Neural crest cell (in vitro differentiated cells): ENCODE results near the gene PIP5K1B. TPM values are rescaled to one million over a fixed set of nuclear protein-coding genes. Genes with fewer than 3 reads are reported as not detected.

Source experiments
- DNase-seq: peaks from one replicate; pipeline ENCODE4 v3.0.0; 2021; ENCODE audit warnings: low read depth, mixed read lengths, low spot score
- H3K27ac Mint-ChIP-seq: one replicate; pipeline ENCODE4 v1.8.0; 2021; ENCODE audit warnings: mild to moderate bottlenecking, mixed read lengths; ENCODE audit not compliant: unreplicated experiment
- H3K27me3 Mint-ChIP-seq: 2 replicates; pipeline ENCODE4 v1.8.0; 2021; ENCODE audit warnings: low read depth, mild to moderate bottlenecking, mixed read lengths
- H3K36me3 Mint-ChIP-seq: 2 replicates; pipeline ENCODE4 v1.8.0; 2021; ENCODE audit warnings: low read depth, mild to moderate bottlenecking, mixed read lengths
- H3K4me1 Mint-ChIP-seq: 2 replicates; pipeline ENCODE4 v1.8.0; 2021; ENCODE audit warnings: mixed read lengths
- H3K4me3 Mint-ChIP-seq: one replicate; pipeline ENCODE4 v1.8.0; 2021; ENCODE audit warnings: mild to moderate bottlenecking, mixed read lengths
- H3K9me3 Mint-ChIP-seq: 2 replicates; pipeline ENCODE4 v1.8.0; 2021; ENCODE audit warnings: mixed read lengths
- CTCF ChIP-seq: fragments of 200-600 bp; sonication (generic); conservative IDR thresholded peaks from 2 replicates; pipeline ENCODE4 v1.5.0; 2021; ENCODE audit warnings: antibody characterized with exemption, mild to moderate bottlenecking
- total RNA-seq: library from RNA; stranded (reverse); gene quantifications from 2 replicates; pipeline ENCODE4 v1.2.1, GENCODE V29; 2021

Gene PIP5K1B
- total RNA-seq, 1 donor from 2014 or later, result 5.9 TPM

DNA sequence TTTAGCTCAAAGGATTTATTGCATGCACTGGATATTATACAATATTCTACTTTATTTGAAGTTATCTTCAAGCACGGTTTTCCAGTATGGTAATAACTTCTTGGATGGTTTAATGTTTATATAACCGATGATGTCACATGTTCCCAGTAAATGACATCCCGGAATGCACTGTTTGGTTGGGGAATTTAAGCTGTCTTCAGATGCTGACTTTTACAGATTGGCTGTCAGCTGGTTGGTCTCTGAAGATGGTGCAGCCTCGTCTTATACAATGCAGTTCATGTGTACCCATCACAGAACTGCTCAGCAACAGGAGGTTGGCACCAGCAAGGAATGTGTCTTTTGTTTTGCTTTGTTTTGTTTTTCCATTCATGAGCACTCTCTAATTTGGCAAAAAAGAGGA lies 165.0 kb downstream of the PIP5K1B start:
- H3K4me1 Mint-ChIP-seq, result peaks cover 45% of the 10 kb centered on the region
- H3K9me3 Mint-ChIP-seq, result no peaks in the 10 kb centered on the region
- no peaks in the 10 kb centered on the region for H3K36me3 Mint-ChIP-seq
- H3K27ac Mint-ChIP-seq, result no peak overlapping the region
- no peak for DNase-seq
- no peak overlapping the region for H3K4me3 Mint-ChIP-seq
- TF ChIP-seq CTCF, result no peak
- H3K27me3 Mint-ChIP-seq, result no peaks in the 10 kb centered on the region

- H3K4me1 Mint-ChIP-seq, result peaks cover 52% of the 10 kb centered on the region
- no peak overlapping the region for H3K27ac Mint-ChIP-seq
Observed at GRCh38 chr9:68871236-68871635, 166.2 kb downstream of the PIP5K1B start.

GRCh38 chr9:68872026-68872501 lies 167.0 kb downstream of the PIP5K1B start:
- Mint-ChIP-seq H3K27ac (peak overlapping the region; percentile 80), H3K36me3 (no peaks in the 10 kb centered on the region), H3K9me3 (no peaks in the 10 kb centered on the region), H3K27me3 (no peaks in the 10 kb centered on the region), H3K4me3 (peak overlapping the region; percentile 17), H3K4me1 (peaks cover 57% of the 10 kb centered on the region)
- TF ChIP-seq CTCF, result no peak
- peak; percentile 6 for DNase-seq

More at GRCh38 chr9:68871236-68871635, 166.2 kb downstream of the PIP5K1B start:
- no peak for TF ChIP-seq CTCF
- no peak overlapping the region for H3K4me3 Mint-ChIP-seq
- no peaks in the 10 kb centered on the region for H3K27me3 Mint-ChIP-seq
- no peaks in the 10 kb centered on the region for H3K36me3 Mint-ChIP-seq
- H3K9me3 Mint-ChIP-seq, result no peaks in the 10 kb centered on the region
- no peak for DNase-seq

GRCh38 chr9:68873179-68873578 lies 168.1 kb downstream of the PIP5K1B start:
- Mint-ChIP-seq H3K4me1 (peaks cover 60% of the 10 kb centered on the region), H3K9me3 (no peaks in the 10 kb centered on the region), H3K27me3 (no peaks in the 10 kb centered on the region), H3K27ac (no peak overlapping the region), H3K36me3 (no peaks in the 10 kb centered on the region), H3K4me3 (no peak overlapping the region)
- TF ChIP-seq CTCF, result no peak
- no peak for DNase-seq

GRCh38 chr9:68876273-68876672 lies 171.2 kb downstream of the PIP5K1B start:
- H3K9me3 Mint-ChIP-seq, result no peaks in the 10 kb centered on the region
- peaks cover 33% of the 10 kb centered on the region for H3K4me1 Mint-ChIP-seq
- no peaks in the 10 kb centered on the region for H3K36me3 Mint-ChIP-seq
- H3K27ac Mint-ChIP-seq, result no peak overlapping the region
- no peaks in the 10 kb centered on the region for H3K27me3 Mint-ChIP-seq
- DNase-seq, result no peak
- no peak for TF ChIP-seq CTCF
- H3K4me3 Mint-ChIP-seq, result no peak overlapping the region

- no peak overlapping the region for H3K4me3 Mint-ChIP-seq
- no peaks in the 10 kb centered on the region for H3K27me3 Mint-ChIP-seq
- no peaks in the 10 kb centered on the region for H3K36me3 Mint-ChIP-seq
- TF ChIP-seq CTCF, result no peak
- peaks cover 29% of the 10 kb centered on the region for H3K4me1 Mint-ChIP-seq
- no peak for DNase-seq
- H3K27ac Mint-ChIP-seq, result no peak overlapping the region
- no peaks in the 10 kb centered on the region for H3K9me3 Mint-ChIP-seq
Observed at GRCh38 chr9:68876681-68877080, 171.6 kb downstream of the PIP5K1B start.
